Natural killer cell (primary cell): Measurements from ENCODE around the gene PSMD7. TPM values are rescaled to one million over a fixed set of nuclear protein-coding genes. Genes with fewer than 3 reads are reported as not detected.

Experiments
- ATAC-seq, 3 donors: fragments of 150-1000 bp in 2 of 3; fragments of 200-7000 bp in 1 of 3; cut with Tn5 transposase; 1 replicate in 1 of 3; 2 replicates in 2 of 3; pipeline ENCODE4 v1.10.0; 2021; ENCODE audit warnings: mild to moderate bottlenecking in 2 of 3, moderate library complexity in 2 of 3
- DNase-seq, 2 donors: peaks; one replicate each; pipeline versions ENCODE4 v3.0.0 to v3.0.0-alpha.2; 2013 to 2021; ENCODE audit warnings: mixed read lengths in 1 of 2
- H3K27ac ChIP-seq: one replicate; pipeline ENCODE4 v1.5.1; 2013; ENCODE audit warnings: mild to moderate bottlenecking, low read length
- H3K27me3 ChIP-seq: one replicate; pipeline ENCODE4 v1.6.1; 2013; ENCODE audit warnings: low read length; ENCODE audit not compliant: control insufficient read depth, insufficient read depth
- H3K36me3 ChIP-seq: one replicate; pipeline ENCODE4 v1.6.1; 2013; ENCODE audit warnings: low read length; ENCODE audit not compliant: control insufficient read depth, insufficient read depth
- H3K4me1 ChIP-seq: one replicate; pipeline ENCODE4 v1.6.1; 2013; ENCODE audit warnings: low read length; ENCODE audit not compliant: control insufficient read depth, insufficient read depth
- H3K4me3 ChIP-seq: one replicate; pipeline ENCODE4 v1.5.1; 2013; ENCODE audit warnings: low read length
- H3K9me3 ChIP-seq: one replicate; pipeline ENCODE4 v1.6.1; 2013; ENCODE audit warnings: low read length; ENCODE audit not compliant: control insufficient read depth, insufficient read depth
- H3K27ac Mint-ChIP-seq, 2 donors: one replicate each; pipeline ENCODE4 v1.8.0; 2022; ENCODE audit warnings: mild to moderate bottlenecking in 2 of 2, mixed read lengths in 2 of 2, moderate library complexity in 1 of 2
- H3K27me3 Mint-ChIP-seq, 2 donors: one replicate each; pipeline ENCODE4 v1.8.0; 2022; ENCODE audit warnings: low read depth in 2 of 2, mixed read lengths in 2 of 2
- H3K36me3 Mint-ChIP-seq: one replicate; pipeline ENCODE4 v1.8.0; 2022; ENCODE audit warnings: mixed read lengths
- H3K4me1 Mint-ChIP-seq, 2 donors: one replicate each; pipeline ENCODE4 v1.8.0; 2022; ENCODE audit warnings: mixed read lengths in 2 of 2
- H3K4me3 Mint-ChIP-seq: one replicate; pipeline ENCODE4 v1.8.0; 2022; ENCODE audit warnings: mild to moderate bottlenecking, moderate library complexity, mixed read lengths
- H3K9me3 Mint-ChIP-seq, 2 donors: one replicate each; pipeline ENCODE4 v1.8.0; 2022; ENCODE audit warnings: mixed read lengths in 2 of 2
- CTCF ChIP-seq: fragments of 200-600 bp; IDR thresholded peaks from one replicate; pipeline ENCODE4 v1.8.0; 2022; ENCODE audit warnings: antibody characterized with exemption
- WGBS: methylation state at CpG from one replicate; pipeline ENCODE4 v1.1.7; 2013; ENCODE audit warnings: missing lambda C conversion rate; ENCODE audit not compliant: insufficient coverage; 5-methylcytosine and 5-hydroxymethylcytosine counted together
- intact Hi-C: fragments of 100-400 bp; cut with micrococcal nuclease; formaldehyde crosslinking; loops from one replicate; pipeline ENCODE4 v1.14.2; 2022
- total RNA-seq, 4 donors: library from RNA; stranded (reverse); fragments of 120-200 nt in 1 of 4; gene quantifications; one replicate each; pipeline versions ENCODE4 v1.2.3 to v1.2.4, GENCODE V29; 2013 to 2022

The PSMD7 gene
- total RNA-seq = 10 to 100 TPM; 81.0 to 89.2 (median 81.7) TPM
- 60.1 TPM for total RNA-seq (2013)

- H3K4me3 ChIP-seq = peak within 1 kb of the TSS; percentile 95
- peaks cover 14 to 20% of the 10 kb centered on the region in 2 donors for H3K4me1 Mint-ChIP-seq
- H3K36me3 Mint-ChIP-seq = peaks cover 13% of the 10 kb centered on the region
- under 1% methylated on average over 60 of the region's 60 CpGs for WGBS
- peak within 1 kb of the TSS; percentile 93 for H3K27ac ChIP-seq
- peaks cover 14% of the 10 kb centered on the region for H3K4me1 ChIP-seq
- peak within 1 kb of the TSS; percentile 97 to 98 for H3K27ac Mint-ChIP-seq
- H3K9me3 ChIP-seq = no peaks in the 10 kb centered on the region
- H3K36me3 ChIP-seq = peaks cover 23% of the 10 kb centered on the region
- no peaks in the 10 kb centered on the region for H3K27me3 ChIP-seq
- ATAC-seq = peak; percentile 92 to 97 (median 95)
- TF ChIP-seq CTCF = no peak
- H3K9me3 Mint-ChIP-seq = no peaks in the 10 kb centered on the region
- DNase-seq = peak; percentile 88 to 93
- intact Hi-C loops = loop anchor here (1.0 to 10.0 kb wide), 2 partner anchors 72 to 1632 kb away; no protein-coding TSS in a partner anchor
- H3K4me3 Mint-ChIP-seq = peak within 1 kb of the TSS; percentile 98
- no peaks in the 10 kb centered on the region for H3K27me3 Mint-ChIP-seq
Observed at GRCh38 chr16:74296432-74297144, at the start of gene PSMD7. Gene PSMD7 (plus strand): TSS chr16:74296814. CDS start chr16:74296915, 101 bp downstream.

DNA sequence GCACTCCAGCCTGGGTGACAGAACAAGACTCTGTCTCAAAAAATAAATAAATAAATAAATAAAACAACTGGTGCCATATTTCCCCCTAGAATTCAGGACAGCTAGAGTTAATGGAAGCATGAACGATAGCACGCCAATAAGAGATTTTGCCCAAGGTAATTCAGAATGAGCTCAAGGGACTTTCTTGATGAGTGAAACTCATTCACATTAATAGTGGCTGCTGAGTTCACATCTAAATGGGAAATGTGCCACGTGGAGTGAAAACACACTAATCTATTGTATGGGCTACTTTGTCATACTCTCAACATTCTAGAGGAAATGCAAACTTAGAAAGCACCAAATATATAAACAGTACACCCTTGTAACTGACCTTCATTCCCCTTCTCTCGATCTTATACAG, 47.4 kb upstream of the PSMD7 start:
- no peaks in the 10 kb centered on the region for H3K9me3 Mint-ChIP-seq
- intact Hi-C loops = no loop called here
- H3K36me3 ChIP-seq = no peaks in the 10 kb centered on the region
- H3K4me3 Mint-ChIP-seq = no peak overlapping the region
- 93% methylated on average over 3 of the region's 4 CpGs for WGBS
- no peak overlapping the region for H3K4me3 ChIP-seq
- no peak overlapping the region for H3K27ac ChIP-seq
- H3K36me3 Mint-ChIP-seq = no peaks in the 10 kb centered on the region
- H3K4me1 Mint-ChIP-seq = no peaks in the 10 kb centered on the region
- no peak overlapping the region for H3K27ac Mint-ChIP-seq
- peaks cover 19 to 22% of the 10 kb centered on the region in 2 donors for H3K27me3 Mint-ChIP-seq
- no peaks in the 10 kb centered on the region for H3K9me3 ChIP-seq
- DNase-seq (no peak), ATAC-seq (no peak)
- no peaks in the 10 kb centered on the region for H3K4me1 ChIP-seq
- no peaks in the 10 kb centered on the region for H3K27me3 ChIP-seq
- TF ChIP-seq CTCF = no peak

GRCh38 chr16:74249846-74250245, 46.8 kb upstream of the PSMD7 start:
- TF ChIP-seq CTCF = no peak
- WGBS = 90% methylated on average over 1 of the region's 1 CpG
- ATAC-seq (no peak), DNase-seq (no peak)
- Mint-ChIP-seq H3K27me3 (peaks cover 19 to 20% of the 10 kb centered on the region in 2 donors), H3K4me3 (no peak overlapping the region), H3K4me1 (no peaks in the 10 kb centered on the region), H3K9me3 (no peaks in the 10 kb centered on the region), H3K36me3 (no peaks in the 10 kb centered on the region), H3K27ac (no peak overlapping the region)
- H3K9me3 ChIP-seq = no peaks in the 10 kb centered on the region
- no peaks in the 10 kb centered on the region for H3K36me3 ChIP-seq
- H3K27me3 ChIP-seq = no peaks in the 10 kb centered on the region
- H3K4me3 ChIP-seq = no peak overlapping the region
- H3K27ac ChIP-seq = no peak overlapping the region
- no peaks in the 10 kb centered on the region for H3K4me1 ChIP-seq
- intact Hi-C loops = no loop called here

GRCh38 chr16:74252329-74252728, 44.3 kb upstream of the PSMD7 start:
- peaks cover 9 to 21% of the 10 kb centered on the region in 2 donors for H3K27me3 Mint-ChIP-seq
- DNase-seq (no peak), ATAC-seq (no peak)
- no peak for TF ChIP-seq CTCF
- 82% methylated on average over 2 of the region's 3 CpGs for WGBS
- H3K36me3 Mint-ChIP-seq = no peaks in the 10 kb centered on the region
- H3K4me1 ChIP-seq = no peaks in the 10 kb centered on the region
- no peak overlapping the region for H3K27ac ChIP-seq
- no peak overlapping the region for H3K4me3 ChIP-seq
- H3K36me3 ChIP-seq = no peaks in the 10 kb centered on the region
- intact Hi-C loops = no loop called here
- no peak overlapping the region for H3K27ac Mint-ChIP-seq
- H3K9me3 Mint-ChIP-seq = no peaks in the 10 kb centered on the region
- no peak overlapping the region for H3K4me3 Mint-ChIP-seq
- H3K27me3 ChIP-seq = no peaks in the 10 kb centered on the region
- H3K9me3 ChIP-seq = no peaks in the 10 kb centered on the region
- H3K4me1 Mint-ChIP-seq = no peaks in the 10 kb centered on the region
